Activated naive CD8-positive, alpha-beta T cell treated with anti-CD3 and anti-CD28 coated beads for 36 hours (primary cell): ENCODE results near the gene KLHDC10. TPM values are rescaled to one million over a fixed set of nuclear protein-coding genes. Genes with fewer than 3 reads are reported as not detected.

Source experiments
- DNase-seq: peaks from one replicate; pipeline ENCODE4 v3.0.0; 2021
- H3K27ac Mint-ChIP-seq: one replicate; pipeline ENCODE4 v1.8.0; 2022; ENCODE audit warnings: mild to moderate bottlenecking, moderate library complexity, mixed read lengths
- H3K27me3 Mint-ChIP-seq: one replicate; pipeline ENCODE4 v1.8.0; 2022; ENCODE audit warnings: mild to moderate bottlenecking, mixed read lengths
- H3K36me3 Mint-ChIP-seq: one replicate; pipeline ENCODE4 v1.8.0; 2021; ENCODE audit warnings: mild to moderate bottlenecking, mixed read lengths
- H3K4me1 Mint-ChIP-seq: one replicate; pipeline ENCODE4 v1.8.0; 2021; ENCODE audit warnings: mixed read lengths
- H3K4me3 Mint-ChIP-seq: one replicate; pipeline ENCODE4 v1.8.0; 2022; ENCODE audit warnings: mild to moderate bottlenecking, moderate library complexity, mixed read lengths
- H3K9me3 Mint-ChIP-seq: one replicate; pipeline ENCODE4 v1.8.0; 2022; ENCODE audit warnings: mixed read lengths
- total RNA-seq, 2 experiments: library from RNA; stranded (reverse); gene quantifications; one replicate each; pipeline ENCODE4 v1.2.3, GENCODE V29; 2021

Gene KLHDC10
- total RNA-seq, 2 experiments from 2014 or later, result 15.3 TPM

DNA sequence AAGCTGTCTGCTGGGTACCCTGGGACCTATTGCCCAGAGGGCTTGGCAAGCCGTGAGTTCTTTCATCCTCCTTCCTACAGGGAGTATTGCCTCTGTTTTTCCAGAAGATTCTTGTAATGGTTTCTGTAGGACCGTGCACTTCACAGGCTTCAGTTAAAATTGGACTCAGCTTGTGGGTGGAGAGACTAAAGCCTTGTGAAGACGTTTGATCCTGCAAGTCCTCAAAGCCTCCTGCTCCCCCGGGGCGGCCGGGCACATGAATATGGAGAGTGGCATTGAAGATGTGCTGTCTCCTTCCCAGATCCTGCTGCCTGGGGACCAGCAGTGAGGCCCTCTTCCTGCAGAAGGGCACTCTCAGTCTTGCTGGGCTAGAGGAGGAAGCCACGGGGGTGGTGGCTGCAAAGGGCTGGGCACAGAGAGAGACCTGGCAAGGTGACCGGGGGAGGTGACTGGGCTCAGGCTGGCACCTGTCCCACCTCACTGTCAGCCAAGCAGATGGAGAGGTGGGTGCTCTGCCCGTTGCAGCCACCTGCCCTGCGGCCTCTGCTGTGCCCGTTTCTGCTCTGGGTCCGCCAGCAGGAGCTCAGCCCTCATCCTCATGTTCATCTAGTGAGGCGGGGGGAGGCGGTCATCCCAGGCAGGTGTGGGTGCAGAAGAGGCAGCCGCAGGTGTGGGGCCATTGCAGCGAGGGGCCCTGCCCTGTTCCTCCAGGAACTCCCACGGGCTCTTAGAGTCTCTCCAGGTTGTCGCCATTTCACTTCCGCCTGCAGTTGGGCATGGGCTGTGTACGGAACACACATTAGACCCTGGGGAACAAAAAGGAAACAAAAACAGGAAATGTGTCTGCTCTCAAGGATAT, 79.2 kb downstream of the KLHDC10 start:
- peaks cover 14% of the 10 kb centered on the region for H3K27me3 Mint-ChIP-seq
- H3K9me3 Mint-ChIP-seq, result no peaks in the 10 kb centered on the region
- no peak for DNase-seq
- no peaks in the 10 kb centered on the region for H3K4me1 Mint-ChIP-seq
- no peak overlapping the region for H3K4me3 Mint-ChIP-seq
- H3K27ac Mint-ChIP-seq, result no peak overlapping the region
- H3K36me3 Mint-ChIP-seq, result no peaks in the 10 kb centered on the region

DNA sequence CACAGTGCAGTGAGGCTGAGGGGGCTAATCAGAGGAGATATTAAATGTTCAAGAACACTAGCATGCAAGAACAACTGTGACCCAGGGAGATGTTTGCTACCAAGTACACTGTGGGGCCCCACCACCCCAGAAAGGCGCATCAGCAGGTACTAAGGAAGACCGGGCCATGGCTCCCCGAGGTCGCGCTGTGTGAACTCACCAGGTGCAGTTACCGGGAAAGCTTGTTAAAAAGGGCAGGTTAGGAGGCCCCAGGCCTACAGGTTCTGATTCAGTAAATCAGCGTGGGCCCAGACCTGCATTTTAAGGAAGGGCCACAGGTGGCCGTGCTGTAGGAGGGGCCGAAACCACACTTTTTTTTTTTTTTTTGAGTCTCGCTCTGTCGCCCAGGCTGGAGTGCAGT, 80.3 kb downstream of the KLHDC10 start:
- Mint-ChIP-seq H3K27me3 (peaks cover 17% of the 10 kb centered on the region), H3K9me3 (no peaks in the 10 kb centered on the region), H3K27ac (peak overlapping the region; percentile 69), H3K4me1 (no peaks in the 10 kb centered on the region), H3K36me3 (no peaks in the 10 kb centered on the region), H3K4me3 (no peak overlapping the region)
- DNase-seq, result no peak

DNA sequence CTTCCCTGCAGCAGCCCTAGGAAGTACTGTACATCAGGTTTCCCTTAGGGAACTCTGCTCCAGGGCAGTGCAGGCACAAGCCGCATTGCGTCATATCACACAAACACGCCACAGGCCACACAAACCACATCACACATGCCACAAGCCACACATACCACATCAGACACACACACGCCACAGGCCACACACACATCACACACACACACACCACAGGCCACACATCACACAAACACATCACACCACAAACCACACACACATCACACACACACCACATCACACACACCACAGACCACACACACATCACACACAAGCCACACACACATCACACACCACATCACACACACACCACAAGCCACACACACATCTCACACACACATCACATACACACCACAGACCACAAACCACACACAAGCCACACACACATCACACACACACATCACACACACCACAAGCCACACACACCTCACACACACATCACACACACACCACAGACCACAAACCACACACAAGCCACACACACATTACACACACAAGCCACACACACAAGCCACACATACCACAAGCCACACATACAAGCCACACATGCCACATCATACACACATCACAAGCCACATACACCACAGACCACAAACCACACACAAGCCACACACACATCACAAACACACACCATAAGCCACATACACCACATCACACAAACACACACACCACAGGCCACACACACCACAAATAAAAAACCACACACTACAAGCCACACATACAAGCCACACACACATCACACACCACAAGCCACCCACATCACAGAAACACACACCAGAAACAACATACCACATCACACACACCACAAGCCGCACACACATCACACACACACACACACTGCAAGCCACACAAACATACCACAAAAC, 81.5 kb downstream of the KLHDC10 start:
- Mint-ChIP-seq H3K4me1 (no peaks in the 10 kb centered on the region), H3K36me3 (peaks cover 2% of the 10 kb centered on the region), H3K27ac (no peak overlapping the region), H3K27me3 (peaks cover 19% of the 10 kb centered on the region), H3K4me3 (no peak overlapping the region), H3K9me3 (peaks cover under 1% of the 10 kb centered on the region)
- DNase-seq, result no peak

DNA sequence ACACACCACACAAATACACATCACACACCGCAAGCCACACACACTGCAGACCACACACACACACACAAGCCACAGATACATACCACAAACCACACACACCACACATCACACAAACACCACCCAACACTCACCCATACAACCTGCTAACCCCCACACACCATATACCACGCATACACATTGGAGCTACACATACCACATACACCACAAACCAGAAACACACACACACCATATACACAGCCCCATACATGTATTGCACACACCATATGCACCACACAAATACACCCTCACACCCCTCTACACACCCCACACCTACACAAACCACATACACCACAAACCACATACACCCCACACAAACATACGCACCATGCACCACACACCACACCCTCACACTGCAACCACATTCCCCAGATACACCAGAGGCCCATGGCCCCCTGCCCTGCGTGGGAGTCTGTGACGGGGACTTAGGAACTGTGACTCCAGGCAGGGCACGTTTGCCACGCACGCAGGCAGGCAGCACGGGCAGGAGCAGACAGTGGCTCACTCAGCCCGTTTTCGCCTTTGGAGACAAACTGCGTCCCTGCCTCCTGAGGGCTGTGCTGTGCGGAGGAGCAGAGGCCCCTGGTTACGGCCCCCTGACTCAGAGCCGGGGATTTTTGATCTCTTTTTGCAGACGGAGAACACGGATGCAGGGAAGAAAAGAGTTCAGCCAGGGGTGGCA, 82.3 kb downstream of the KLHDC10 start:
- H3K27ac Mint-ChIP-seq, result no peak overlapping the region
- peaks cover 4% of the 10 kb centered on the region for H3K9me3 Mint-ChIP-seq
- H3K4me1 Mint-ChIP-seq, result no peaks in the 10 kb centered on the region
- H3K27me3 Mint-ChIP-seq, result peaks cover 24% of the 10 kb centered on the region
- no peak overlapping the region for H3K4me3 Mint-ChIP-seq
- H3K36me3 Mint-ChIP-seq, result peaks cover 10% of the 10 kb centered on the region
- DNase-seq, result no peak

- Mint-ChIP-seq H3K27me3 (peaks cover 25% of the 10 kb centered on the region), H3K4me1 (no peaks in the 10 kb centered on the region), H3K9me3 (peaks cover 10% of the 10 kb centered on the region), H3K27ac (no peak overlapping the region), H3K36me3 (peaks cover 17% of the 10 kb centered on the region), H3K4me3 (no peak overlapping the region)
- DNase-seq, result no peak
Observed at GRCh38 chr7:130153211-130153908, 83.0 kb downstream of the KLHDC10 start.

GRCh38 chr7:130154131-130154500, 83.8 kb downstream of the KLHDC10 start:
- no peak for DNase-seq
- H3K36me3 Mint-ChIP-seq, result peaks cover 24% of the 10 kb centered on the region
- H3K27ac Mint-ChIP-seq, result no peak overlapping the region
- H3K9me3 Mint-ChIP-seq, result peaks cover 13% of the 10 kb centered on the region
- no peaks in the 10 kb centered on the region for H3K4me1 Mint-ChIP-seq
- H3K4me3 Mint-ChIP-seq, result no peak overlapping the region
- peaks cover 17% of the 10 kb centered on the region for H3K27me3 Mint-ChIP-seq

DNA sequence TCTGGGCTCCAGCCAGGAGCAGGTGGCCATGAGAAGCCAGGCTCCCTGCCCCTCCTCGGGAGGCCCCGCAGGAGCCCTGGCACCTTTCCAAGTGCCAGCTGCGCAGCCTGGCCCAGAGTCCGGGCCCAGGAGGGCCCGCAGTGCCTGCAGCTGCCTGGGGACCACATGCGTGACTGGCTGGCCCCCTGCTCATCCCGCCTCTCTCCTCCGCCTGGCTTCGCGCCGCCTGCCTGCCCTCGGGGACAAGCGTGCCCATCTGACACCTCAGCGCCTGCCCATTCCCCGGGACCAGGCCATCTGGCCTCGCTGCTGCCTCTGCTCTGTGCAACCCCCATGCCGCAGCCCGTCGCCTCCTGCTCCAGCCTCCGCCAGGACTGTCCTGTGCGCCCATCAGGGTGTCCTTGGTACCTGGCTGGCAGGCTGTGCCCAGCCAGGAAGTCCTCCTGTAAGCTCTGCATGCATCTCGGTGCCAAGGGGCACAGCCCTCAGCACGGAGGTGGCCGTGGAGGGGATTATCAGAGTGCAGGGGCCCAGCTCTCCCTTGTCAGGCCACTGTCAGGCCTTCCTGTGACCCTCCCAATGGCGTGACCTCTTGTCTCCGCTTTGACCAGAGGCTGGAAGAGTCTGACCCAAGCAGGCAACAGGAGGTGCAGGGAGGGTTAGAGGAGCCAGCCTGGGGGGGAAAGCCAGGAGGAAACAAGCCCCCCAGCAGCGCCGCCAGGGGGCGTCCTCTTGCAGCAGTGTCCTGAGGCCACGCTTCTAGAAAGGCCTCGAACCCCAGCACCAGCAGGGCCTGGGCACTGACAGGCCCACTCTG, 84.4 kb downstream of the KLHDC10 start:
- H3K27me3 Mint-ChIP-seq, result peaks cover 15% of the 10 kb centered on the region
- no peak overlapping the region for H3K4me3 Mint-ChIP-seq
- no peaks in the 10 kb centered on the region for H3K4me1 Mint-ChIP-seq
- H3K36me3 Mint-ChIP-seq, result peaks cover 30% of the 10 kb centered on the region
- H3K27ac Mint-ChIP-seq, result no peak overlapping the region
- DNase-seq, result no peak
- H3K9me3 Mint-ChIP-seq, result peaks cover 13% of the 10 kb centered on the region

- peaks cover 11% of the 10 kb centered on the region for H3K27me3 Mint-ChIP-seq
- peaks cover 44% of the 10 kb centered on the region for H3K36me3 Mint-ChIP-seq
- peaks cover 19% of the 10 kb centered on the region for H3K9me3 Mint-ChIP-seq
- DNase-seq, result no peak
- no peak overlapping the region for H3K27ac Mint-ChIP-seq
- H3K4me1 Mint-ChIP-seq, result no peaks in the 10 kb centered on the region
- no peak overlapping the region for H3K4me3 Mint-ChIP-seq
Observed at GRCh38 chr7:130156140-130156539, 85.8 kb downstream of the KLHDC10 start.

DNA sequence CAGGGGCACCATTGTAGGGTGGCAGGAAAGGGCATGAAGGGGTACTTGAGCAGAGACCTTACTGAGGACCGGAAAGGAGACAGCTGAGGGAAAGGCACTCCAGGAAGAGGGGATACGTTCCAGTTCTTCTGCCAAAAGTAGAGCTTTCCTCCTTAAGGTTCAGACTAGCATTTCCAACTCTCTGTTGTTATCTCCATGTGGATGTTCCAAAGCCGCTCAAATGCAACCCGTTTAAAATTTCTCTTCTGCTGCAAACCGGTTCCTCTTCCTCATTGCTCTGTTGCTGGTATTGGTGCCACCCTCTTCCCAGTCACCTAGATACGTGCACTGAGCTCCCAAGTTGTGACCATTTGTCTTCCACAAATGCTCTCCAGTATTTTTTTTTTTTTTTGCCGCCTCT, 87.4 kb downstream of the KLHDC10 start:
- H3K4me1 Mint-ChIP-seq, result no peaks in the 10 kb centered on the region
- no peak for DNase-seq
- no peak overlapping the region for H3K4me3 Mint-ChIP-seq
- H3K27ac Mint-ChIP-seq, result no peak overlapping the region
- H3K9me3 Mint-ChIP-seq, result peaks cover 19% of the 10 kb centered on the region
- peaks cover 11% of the 10 kb centered on the region for H3K27me3 Mint-ChIP-seq
- H3K36me3 Mint-ChIP-seq, result peaks cover 60% of the 10 kb centered on the region

GRCh38 chr7:130160023-130160422, 89.7 kb downstream of the KLHDC10 start:
- H3K36me3 Mint-ChIP-seq, result peaks cover 73% of the 10 kb centered on the region

GRCh38 chr7:130160455-130160854, 90.1 kb downstream of the KLHDC10 start:
- no peak overlapping the region for H3K4me3 Mint-ChIP-seq
- no peak for DNase-seq
- peaks cover 10% of the 10 kb centered on the region for H3K27me3 Mint-ChIP-seq
- H3K36me3 Mint-ChIP-seq, result peaks cover 73% of the 10 kb centered on the region
- no peaks in the 10 kb centered on the region for H3K4me1 Mint-ChIP-seq
- no peak overlapping the region for H3K27ac Mint-ChIP-seq
- H3K9me3 Mint-ChIP-seq, result peaks cover 19% of the 10 kb centered on the region

More at GRCh38 chr7:130160023-130160422, 89.7 kb downstream of the KLHDC10 start:
- Mint-ChIP-seq H3K9me3 (peaks cover 19% of the 10 kb centered on the region), H3K4me1 (no peaks in the 10 kb centered on the region), H3K4me3 (no peak overlapping the region), H3K27ac (no peak overlapping the region), H3K27me3 (peaks cover 11% of the 10 kb centered on the region)
- DNase-seq, result no peak

GRCh38 chr7:130162196-130162595, 91.9 kb downstream of the KLHDC10 start:
- Mint-ChIP-seq H3K4me3 (no peak overlapping the region), H3K27me3 (peaks cover 5% of the 10 kb centered on the region), H3K27ac (no peak overlapping the region), H3K4me1 (no peaks in the 10 kb centered on the region), H3K36me3 (peaks cover 67% of the 10 kb centered on the region), H3K9me3 (peaks cover 18% of the 10 kb centered on the region)
- no peak for DNase-seq

- no peaks in the 10 kb centered on the region for H3K27me3 Mint-ChIP-seq
- no peak overlapping the region for H3K4me3 Mint-ChIP-seq
- H3K36me3 Mint-ChIP-seq, result peaks cover 29% of the 10 kb centered on the region
- no peaks in the 10 kb centered on the region for H3K9me3 Mint-ChIP-seq
- DNase-seq, result no peak
- no peaks in the 10 kb centered on the region for H3K4me1 Mint-ChIP-seq
- no peak overlapping the region for H3K27ac Mint-ChIP-seq
Observed at GRCh38 chr7:130174237-130174959, 104.1 kb downstream of the KLHDC10 start.
